K562 (cell line): Measurements from ENCODE around the gene GLDN. TPM values are rescaled to one million over a fixed set of nuclear protein-coding genes. Genes with fewer than 3 reads are reported as not detected.
A peak's percentile ranks its signal among the peaks of the same experiment; 100 is the strongest.

Source experiments
- ATAC-seq: fragments of 200-7000 bp; cut with Tn5 transposase; 3 replicates; pipeline ENCODE4 v1.9.1; 2020; ENCODE audit warnings: moderate library complexity
- BruUV-seq: library from RNA; stranded (reverse); fragments of 400-500 nt; replicated peaks from 2 replicates; lab custom pipeline; 2021; lab: Mats Ljungman, UMichigan
- CTCF ChIA-PET: fragments of 300-600 bp; formaldehyde crosslinking; extraction: SDS; loops from one replicate; lab custom pipeline; 2021; ENCODE audit warnings: low intra/inter-chr PET ratio; lab: Yijun Ruan, JAX
- POLR2A ChIA-PET: fragments of 300-600, 350-650 bp; sonication (Branson Sonifier 250); formaldehyde crosslinking; extraction: SDS; loops from one replicate; lab custom pipeline; 2021; ENCODE audit warnings: antibody characterized with exemption, inconsistent platforms; lab: Yijun Ruan, JAX
- DNase-seq, 4 experiments: peaks; one replicate each; pipeline versions ENCODE4 v3.0.0 to v3.0.0-alpha.2; 2011 to 2018; ENCODE audit warnings: low spot score in 3 of 4, mixed read lengths in 3 of 4; ENCODE audit errors: extremely low read depth in 1 of 4
- FAIRE-seq: peaks from 2 replicates; lab custom pipeline; 2011; peaks lifted over from hg19 to GRCh38; lab: Jason Lieb, UNC
- H2AFZ ChIP-seq: 2 replicates; pipeline ENCODE4 v1.6.0; 2011; ENCODE audit warnings: low read depth, low read length, control low read depth, inconsistent platforms
- H3K27ac ChIP-seq: fragments of 200-600 bp; 3 replicates; pipeline ENCODE4 v1.8.0; 2011; ENCODE audit warnings: low read depth, mild to moderate bottlenecking, control low read depth, inconsistent platforms, low read length, moderate library complexity, mixed read lengths; ENCODE audit errors: extremely low read depth
- H3K27me3 ChIP-seq, 2 experiments: fragments of 300-600 bp in 1 of 2; 2 replicates in 1 of 2; 3 replicates in 1 of 2; pipeline versions ENCODE4 v1.6.0 to v1.8.0; 2011; ENCODE audit warnings: inconsistent platforms in 2 of 2, low read length in 2 of 2, mild to moderate bottlenecking in 1 of 2, mixed read lengths in 1 of 2, moderate library complexity in 1 of 2; ENCODE audit not compliant: control insufficient read depth in 2 of 2, insufficient read depth in 2 of 2
- H3K36me3 ChIP-seq: fragments of 300-600 bp; 3 replicates; pipeline ENCODE4 v1.8.0; 2011; ENCODE audit warnings: mild to moderate bottlenecking, low read length, inconsistent platforms; ENCODE audit not compliant: control insufficient read depth, insufficient read depth
- H3K4me1 ChIP-seq, 2 experiments: fragments of 200-600 bp in 1 of 2; replicated peaks in 1 of 2; 2 replicates in 1 of 2; 3 replicates in 1 of 2; pipeline versions ENCODE4 v1.5.1 to v1.8.0; 2011; ENCODE audit warnings: inconsistent platforms in 2 of 2, low read length in 2 of 2, mild to moderate bottlenecking in 1 of 2, mixed read lengths in 1 of 2, moderate library complexity in 1 of 2; ENCODE audit not compliant: control insufficient read depth in 2 of 2, insufficient read depth in 2 of 2
- H3K4me2 ChIP-seq: 2 replicates; pipeline ENCODE4 v1.6.1; 2011; ENCODE audit warnings: low read length, control low read depth, inconsistent platforms, mixed read lengths; ENCODE audit not compliant: insufficient read depth
- H3K4me3 ChIP-seq: fragments of 200-600 bp; sonication (generic), shearing (Covaris generic); 2 replicates; pipeline ENCODE4 v1.5.1; 2016; ENCODE audit warnings: control low read depth, inconsistent platforms
- H3K79me2 ChIP-seq: fragments of 200-600 bp; 3 replicates; pipeline ENCODE4 v1.8.0; 2011; ENCODE audit warnings: low read length, inconsistent platforms; ENCODE audit not compliant: control insufficient read depth, insufficient read depth
- H3K9ac ChIP-seq, 2 experiments: 2 replicates each; pipeline versions ENCODE4 v1.6.0 to v1.6.1; 2011; ENCODE audit warnings: low read depth in 2 of 2, low read length in 2 of 2, control low read depth in 1 of 2, inconsistent platforms in 1 of 2, mild to moderate bottlenecking in 1 of 2, mixed read lengths in 1 of 2; ENCODE audit not compliant: insufficient read depth in 1 of 2
- H3K9me1 ChIP-seq: one replicate; pipeline ENCODE4 v1.6.0; 2011; ENCODE audit warnings: inconsistent platforms, mild to moderate bottlenecking, low read length, moderate library complexity; ENCODE audit not compliant: control insufficient read depth, insufficient read depth
- H3K9me3 ChIP-seq: replicated peaks from 2 replicates; pipeline ENCODE4 v1.5.1; 2011; ENCODE audit warnings: low read depth, low read length, inconsistent platforms; ENCODE audit not compliant: control insufficient read depth, insufficient read depth
- H4K20me1 ChIP-seq: replicated peaks from 2 replicates; pipeline ENCODE4 v1.6.1; 2011; ENCODE audit warnings: low read length, inconsistent platforms, mixed read lengths; ENCODE audit not compliant: control insufficient read depth, insufficient read depth
- ARID3A ChIP-seq: IDR thresholded peaks from 2 replicates; pipeline ENCODE4 v1.6.1; 2012; ENCODE audit warnings: low read depth, low read length, improper control_type of control experiment, borderline replicate concordance
- CHD1 ChIP-seq: fragments of 200-600 bp; sonication (generic); IDR thresholded peaks from one replicate; pipeline ENCODE4 v1.6.1; 2012; ENCODE audit warnings: mild to moderate bottlenecking, moderate library complexity, low read length, inconsistent platforms
- ETS2 ChIP-seq: IDR thresholded peaks from 2 replicates; pipeline ENCODE4 v1.6.1; 2016; ENCODE audit warnings: borderline replicate concordance, missing genetic modification characterization, mild to moderate bottlenecking, moderate library complexity, missing compliant biosample characterization; ENCODE audit not compliant: poor library complexity, severe bottlenecking
- NFE2 ChIP-seq: IDR thresholded peaks from 2 replicates; pipeline ENCODE4 v1.6.1; 2014; ENCODE audit warnings: antibody characterized with exemption, low read depth
- POLR3G ChIP-seq: IDR thresholded peaks from 2 replicates; pipeline ENCODE4 v1.6.1; 2011; ENCODE audit not compliant: insufficient read length, insufficient replicate concordance; ENCODE audit errors: extremely low read depth
- SIN3B ChIP-seq: fragments of 450-650 bp; IDR thresholded peaks from 2 replicates; pipeline ENCODE4 v1.6.1; 2017; ENCODE audit warnings: low read depth, mild to moderate bottlenecking, moderate library complexity
- TAF15 ChIP-seq: fragments of 200-400 bp; formaldehyde crosslinking; IDR thresholded peaks from 2 replicates; pipeline ENCODE4 v1.6.1; 2017; ENCODE audit warnings: mild to moderate bottlenecking, low read depth, low read length, moderate library complexity
- TCF3 ChIP-seq: sonication (generic); formaldehyde crosslinking; IDR thresholded peaks from 2 replicates; pipeline ENCODE4 v1.4.0; 2020; ENCODE audit warnings: mild to moderate bottlenecking, missing genetic modification reagents
- TSC22D4 ChIP-seq: fragments of 450-650 bp; IDR thresholded peaks from 2 replicates; pipeline ENCODE4 v1.6.1; 2016; ENCODE audit warnings: missing genetic modification characterization, missing biosample characterization, control low read depth
- ZHX1 ChIP-seq: fragments of 150-350 bp; conservative IDR thresholded peaks from 2 replicates; pipeline ENCODE4 v1.6.1; 2014; ENCODE audit warnings: low read length
- ZNF354B ChIP-seq: fragments of 250-450 bp; sonication (Bioruptor Pico); IDR thresholded peaks from 2 replicates; pipeline ENCODE4 v1.4.0; 2020
- WGBS: fragments of 100-300 bp; shearing (Covaris generic); methylation state at CpG from one replicate; pipeline ENCODE4 v1.1.6; 2016; ENCODE audit warnings: low coverage, mixed read lengths; ENCODE audit not compliant: insufficient coverage; ENCODE audit errors: missing lambda C conversion rate; 5-methylcytosine and 5-hydroxymethylcytosine counted together
- in situ Hi-C: fragments of 300-500 bp; cut with MboI; formaldehyde crosslinking; loops from 4 replicates; pipeline ENCODE4 v1.15.0; 2018; ENCODE audit warnings: inconsistent platforms, mixed read lengths
- intact Hi-C: fragments of 100-400 bp; cut with micrococcal nuclease; formaldehyde crosslinking; loops from 2 replicates; pipeline ENCODE4 v1.14.2; 2022
- polyA plus RNA-seq, 8 experiments: library from polyadenylated mRNA; depleted of rRNA in 4 of 8; stranded (reverse) in 5 of 8; unstranded in 3 of 8; fragments of >200 nt; fragmentation: Nextera tagmentation in 2 of 8; fragmentation: Illumina TruSeq in 1 of 8; extraction: Ambion mirVana in 2 of 8; extraction: Trizol in 1 of 8; gene quantifications; 2 replicates each; pipeline versions ENCODE4 v1.2.1 to v1.2.3, GENCODE V29; 2011 to 2014; ENCODE audit warnings: inconsistent platforms in 1 of 8, missing spikeins in 1 of 8
- total RNA-seq, 7 experiments: library from RNA; depleted of rRNA in 6 of 7; stranded (reverse); fragments of >200 nt in 6 of 7; fragmentation: Illumina TruSeq in 2 of 7; extraction: Trizol in 2 of 7; gene quantifications; 2 replicates each; pipeline versions ENCODE4 v1.2.1 to v1.2.3, GENCODE V29; 2011 to 2021; ENCODE audit warnings: low replicate concordance in 1 of 7
- TF ChIP-seq, protein P1 (sequence below): sonication (generic); formaldehyde crosslinking; IDR thresholded peaks from 2 replicates; pipeline ENCODE4 v1.8.0; 2022; ENCODE audit warnings: mild to moderate bottlenecking, low read depth, missing genetic modification reagents
- TF ChIP-seq, protein P2 (sequence below): sonication (generic); formaldehyde crosslinking; IDR thresholded peaks from 2 replicates; pipeline ENCODE4 v1.8.1; 2023; ENCODE audit warnings: mild to moderate bottlenecking, missing genetic modification reagents

The GLDN gene
- total and polyA plus RNA-seq, 9 of the 15 experiments (the other 6 are each of a cell fraction or from before 2014, with no cell fraction given) = 0.05 to 0.33 (median 0.18) TPM

GRCh38 chr15:51386960-51387698, 45.7 kb downstream of the GLDN start:
- ChIA-PET POLR2A (interaction anchor here (1.3 kb wide), 1 partner anchor 161 kb away, joined by 6 read pairs; no protein-coding TSS in a partner anchor), CTCF (no interaction called here)
- Histone ChIP-seq H3K27me3 (peaks cover 16 to 44% of the 10 kb centered on the region in 2 experiments; a peak in 4 of 5 replicates), H4K20me1 (no peaks in the 10 kb centered on the region), H3K4me1 (no peaks in the 10 kb centered on the region; a peak in 1 of 5 replicates), H2AFZ (no peak overlapping the region), H3K27ac (no peak overlapping the region), H3K36me3 (no peaks in the 10 kb centered on the region), H3K79me2 (no peaks in the 10 kb centered on the region), H3K9me3 (no peaks in the 10 kb centered on the region), H3K4me2 (no peak overlapping the region), H3K9ac (no peak overlapping the region), H3K4me3 (no peak overlapping the region), H3K9me1 (no peaks in the 10 kb centered on the region)
- in situ Hi-C loops (loop anchor here (5.0 kb wide), 1 partner anchor 225 kb away; no protein-coding TSS in a partner anchor), intact Hi-C loops (no loop called here)
- BruUV-seq = no TSS peak
- DNase-seq (no peak), FAIRE-seq (no peak), ATAC-seq (no peak; the same call in 2 of the 3 replicates)
- 9% methylated on average over 9 of the region's 10 CpGs for WGBS
- TF ChIP-seq SIN3B (no peak), TCF3 (CRISPR knock-in tag) (no peak), NFE2 (peak; percentile 53; the same call in 1 of the 2 replicates), ZHX1 (no peak), ZNF354B (CRISPR knock-in tag) (no peak), POLR3G (no peak), TSC22D4 (tag) (no peak), ARID3A (no peak), TAF15 (no peak), ETS2 (tag) (no peak), CHD1 (no peak)
- TF ChIP-seq, protein P1, sequence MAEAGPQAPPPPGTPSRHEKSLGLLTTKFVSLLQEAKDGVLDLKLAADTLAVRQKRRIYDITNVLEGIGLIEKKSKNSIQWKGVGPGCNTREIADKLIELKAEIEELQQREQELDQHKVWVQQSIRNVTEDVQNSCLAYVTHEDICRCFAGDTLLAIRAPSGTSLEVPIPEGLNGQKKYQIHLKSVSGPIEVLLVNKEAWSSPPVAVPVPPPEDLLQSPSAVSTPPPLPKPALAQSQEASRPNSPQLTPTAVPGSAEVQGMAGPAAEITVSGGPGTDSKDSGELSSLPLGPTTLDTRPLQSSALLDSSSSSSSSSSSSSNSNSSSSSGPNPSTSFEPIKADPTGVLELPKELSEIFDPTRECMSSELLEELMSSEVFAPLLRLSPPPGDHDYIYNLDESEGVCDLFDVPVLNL (CRISPR knock-in tag) = no peak
- TF ChIP-seq, protein P2, sequence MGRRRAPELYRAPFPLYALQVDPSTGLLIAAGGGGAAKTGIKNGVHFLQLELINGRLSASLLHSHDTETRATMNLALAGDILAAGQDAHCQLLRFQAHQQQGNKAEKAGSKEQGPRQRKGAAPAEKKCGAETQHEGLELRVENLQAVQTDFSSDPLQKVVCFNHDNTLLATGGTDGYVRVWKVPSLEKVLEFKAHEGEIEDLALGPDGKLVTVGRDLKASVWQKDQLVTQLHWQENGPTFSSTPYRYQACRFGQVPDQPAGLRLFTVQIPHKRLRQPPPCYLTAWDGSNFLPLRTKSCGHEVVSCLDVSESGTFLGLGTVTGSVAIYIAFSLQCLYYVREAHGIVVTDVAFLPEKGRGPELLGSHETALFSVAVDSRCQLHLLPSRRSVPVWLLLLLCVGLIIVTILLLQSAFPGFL = no peak
